Activated CD4-positive, alpha-beta T cell treated with anti-CD3 and anti-CD28 coated beads for 24 hours (primary cell): ENCODE measurements around the gene BIRC6.
A peak's percentile ranks its signal among the peaks of the same experiment; 100 is the strongest.
"Not testable (repeated sequence)": the region's sequence is repeated elsewhere in the genome, so short reads cannot be mapped to it uniquely, and the experiment has no call there.

ENCODE experiments used
- DNase-seq, 2 donors: peaks; one replicate each; pipeline ENCODE4 v3.0.0-alpha.2; 2020; ENCODE audit warnings: low read depth in 2 of 2

Gene BIRC6, protein sequence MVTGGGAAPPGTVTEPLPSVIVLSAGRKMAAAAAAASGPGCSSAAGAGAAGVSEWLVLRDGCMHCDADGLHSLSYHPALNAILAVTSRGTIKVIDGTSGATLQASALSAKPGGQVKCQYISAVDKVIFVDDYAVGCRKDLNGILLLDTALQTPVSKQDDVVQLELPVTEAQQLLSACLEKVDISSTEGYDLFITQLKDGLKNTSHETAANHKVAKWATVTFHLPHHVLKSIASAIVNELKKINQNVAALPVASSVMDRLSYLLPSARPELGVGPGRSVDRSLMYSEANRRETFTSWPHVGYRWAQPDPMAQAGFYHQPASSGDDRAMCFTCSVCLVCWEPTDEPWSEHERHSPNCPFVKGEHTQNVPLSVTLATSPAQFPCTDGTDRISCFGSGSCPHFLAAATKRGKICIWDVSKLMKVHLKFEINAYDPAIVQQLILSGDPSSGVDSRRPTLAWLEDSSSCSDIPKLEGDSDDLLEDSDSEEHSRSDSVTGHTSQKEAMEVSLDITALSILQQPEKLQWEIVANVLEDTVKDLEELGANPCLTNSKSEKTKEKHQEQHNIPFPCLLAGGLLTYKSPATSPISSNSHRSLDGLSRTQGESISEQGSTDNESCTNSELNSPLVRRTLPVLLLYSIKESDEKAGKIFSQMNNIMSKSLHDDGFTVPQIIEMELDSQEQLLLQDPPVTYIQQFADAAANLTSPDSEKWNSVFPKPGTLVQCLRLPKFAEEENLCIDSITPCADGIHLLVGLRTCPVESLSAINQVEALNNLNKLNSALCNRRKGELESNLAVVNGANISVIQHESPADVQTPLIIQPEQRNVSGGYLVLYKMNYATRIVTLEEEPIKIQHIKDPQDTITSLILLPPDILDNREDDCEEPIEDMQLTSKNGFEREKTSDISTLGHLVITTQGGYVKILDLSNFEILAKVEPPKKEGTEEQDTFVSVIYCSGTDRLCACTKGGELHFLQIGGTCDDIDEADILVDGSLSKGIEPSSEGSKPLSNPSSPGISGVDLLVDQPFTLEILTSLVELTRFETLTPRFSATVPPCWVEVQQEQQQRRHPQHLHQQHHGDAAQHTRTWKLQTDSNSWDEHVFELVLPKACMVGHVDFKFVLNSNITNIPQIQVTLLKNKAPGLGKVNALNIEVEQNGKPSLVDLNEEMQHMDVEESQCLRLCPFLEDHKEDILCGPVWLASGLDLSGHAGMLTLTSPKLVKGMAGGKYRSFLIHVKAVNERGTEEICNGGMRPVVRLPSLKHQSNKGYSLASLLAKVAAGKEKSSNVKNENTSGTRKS (N-terminal part only)

DNA sequence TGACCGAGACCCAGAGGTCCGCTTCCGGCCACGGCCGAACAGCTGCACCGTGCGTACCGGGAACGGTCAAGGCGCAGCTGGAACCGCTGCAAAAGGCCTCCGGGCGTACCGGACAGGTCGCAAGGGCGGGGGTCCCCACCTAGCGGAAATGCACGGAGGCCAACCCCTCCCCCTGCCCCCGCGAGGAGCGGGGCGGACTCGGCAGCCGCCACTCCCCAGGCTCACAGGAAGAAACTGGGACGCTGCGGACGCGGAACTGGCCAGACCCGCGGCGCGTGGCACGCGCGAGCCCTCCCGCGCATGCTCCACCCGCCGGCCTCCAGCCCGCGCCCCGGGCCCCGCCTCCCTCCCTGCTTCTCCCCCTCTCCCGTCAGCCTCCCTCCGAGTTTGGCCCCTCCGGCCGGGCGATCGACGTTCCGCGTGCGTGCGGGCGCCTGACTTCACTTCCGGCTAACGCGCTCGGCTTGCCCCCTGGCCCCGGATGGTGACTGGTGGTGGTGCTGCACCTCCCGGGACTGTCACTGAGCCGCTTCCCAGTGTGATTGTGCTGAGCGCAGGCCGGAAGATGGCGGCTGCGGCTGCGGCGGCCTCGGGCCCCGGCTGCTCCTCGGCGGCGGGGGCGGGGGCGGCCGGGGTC is at the start of gene BIRC6:
BIRC6 (plus strand) TSS at position 343 of the 637 bp plus-strand sequence; CDS start at position 482, 139 bp downstream.
- DNase-seq: peak; percentile 93 to 95

DNA sequence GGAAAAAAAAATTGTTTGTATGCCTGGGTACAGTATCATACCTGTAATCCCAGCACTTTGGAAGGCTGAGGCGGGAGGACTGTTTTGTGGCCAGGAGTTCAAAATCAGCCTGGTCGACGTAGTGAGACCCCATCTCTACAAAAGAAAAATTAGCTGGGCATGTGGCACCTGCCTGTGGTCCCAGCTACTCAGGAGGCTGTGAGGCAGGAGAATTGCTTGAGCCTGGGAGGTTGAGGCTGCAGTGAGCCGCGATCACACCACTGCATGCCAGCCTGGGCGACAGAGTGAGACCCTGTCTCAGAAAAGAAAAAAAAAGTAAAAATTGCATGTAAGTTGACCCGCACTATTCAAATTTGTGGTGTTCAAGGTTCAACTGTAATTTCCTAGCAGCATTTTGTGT is 46.2 kb upstream of the BIRC6 start:
- DNase-seq: no peak

GRCh38 chr2:32314886-32315285 is 41.9 kb upstream of the BIRC6 start:
- DNase-seq: no peak

- not testable (repeated sequence) for DNase-seq
Measured at GRCh38 chr2:32328679-32329078, 28.1 kb upstream of the BIRC6 start.

- DNase-seq: not testable (repeated sequence)
Measured at GRCh38 chr2:32329180-32329980, 27.4 kb upstream of the BIRC6 start.

GRCh38 chr2:32330136-32330535 is 26.7 kb upstream of the BIRC6 start:
- no peak for DNase-seq

DNA sequence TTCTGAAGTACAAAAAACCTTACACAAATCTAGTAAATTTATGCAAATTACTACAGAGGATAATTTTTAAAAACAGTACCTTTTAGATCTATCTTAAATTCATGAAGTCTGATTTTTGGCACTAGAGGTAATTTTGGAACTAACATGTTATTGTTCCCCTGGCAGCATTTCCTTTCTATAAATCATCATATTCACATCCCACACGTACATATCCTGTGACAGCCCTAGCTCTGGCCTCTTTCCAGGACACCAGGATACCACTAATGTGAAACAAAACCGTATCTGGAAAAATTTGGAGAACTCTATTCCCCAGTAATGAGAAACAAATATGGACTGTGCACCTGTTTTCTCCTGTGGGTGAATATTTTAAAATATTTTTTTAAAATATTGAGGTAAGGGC is 14.0 kb upstream of the BIRC6 start:
- DNase-seq: no peak

GRCh38 chr2:32350797-32351196 is 6.0 kb upstream of the BIRC6 start:
- not testable (repeated sequence) for DNase-seq

- peak in 1 of 2 donors; percentile 4 for DNase-seq
Measured at GRCh38 chr2:32355976-32356680, 695 bp upstream of the BIRC6 start.

DNA sequence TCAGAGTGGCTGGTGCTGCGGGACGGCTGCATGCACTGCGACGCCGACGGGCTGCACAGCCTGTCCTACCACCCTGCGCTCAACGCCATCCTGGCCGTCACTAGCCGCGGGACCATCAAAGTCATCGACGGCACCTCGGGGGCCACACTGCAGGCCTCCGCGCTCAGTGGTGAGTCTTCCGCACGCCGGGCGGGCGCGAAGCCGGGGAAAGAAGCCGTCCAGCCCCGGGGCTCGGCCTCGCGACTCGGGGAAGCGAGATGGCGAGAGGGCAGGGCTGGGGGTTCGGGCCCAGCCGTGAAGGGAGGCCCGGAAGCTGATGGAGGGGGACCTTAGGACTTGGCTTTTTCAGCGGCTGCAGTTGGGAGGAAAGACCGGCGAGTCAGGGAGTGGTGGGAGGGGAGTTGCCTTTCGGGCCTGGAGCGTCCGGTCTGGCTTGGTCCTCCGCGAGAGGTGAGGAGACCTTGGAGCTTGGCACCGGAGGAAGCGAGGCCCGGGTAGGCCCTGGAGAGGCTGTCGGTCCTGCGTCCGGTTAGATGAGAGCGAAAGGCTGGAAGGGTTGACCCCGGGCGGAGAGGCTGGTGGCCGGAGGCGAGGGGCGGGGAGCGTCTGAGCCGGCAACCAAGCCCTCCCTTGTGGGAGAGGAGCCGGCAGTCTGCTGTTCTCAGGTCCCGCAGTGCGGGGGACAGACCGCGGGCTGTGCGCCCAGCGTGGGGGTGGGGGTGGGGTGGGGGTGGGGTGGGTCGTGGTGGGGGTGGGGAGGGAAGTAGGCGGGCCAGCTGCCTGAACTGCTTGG is 691 bp downstream of the BIRC6 start:
- DNase-seq: peak; percentile 9 to 17

GRCh38 chr2:32358111-32358482 is 1.3 kb downstream of the BIRC6 start:
- DNase-seq: no peak

DNA sequence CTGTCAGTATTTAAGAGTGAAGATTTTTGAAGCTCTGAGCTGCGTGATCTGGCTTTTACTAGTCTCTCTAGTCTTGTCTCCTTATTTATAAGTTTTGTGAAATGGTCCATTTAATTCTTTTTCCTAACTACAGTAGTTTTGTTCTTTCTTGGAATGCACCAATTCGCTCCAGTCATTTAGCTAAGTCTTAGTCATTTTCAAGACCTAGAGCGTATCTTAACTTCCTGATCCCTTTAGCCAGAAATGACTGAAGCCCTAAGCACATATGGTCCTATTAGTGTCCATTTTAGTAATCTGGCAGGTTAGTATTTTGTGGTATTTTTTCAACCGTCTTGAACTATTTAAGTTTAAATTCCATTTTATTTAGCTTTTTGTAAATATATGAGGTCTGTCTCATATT is 3.6 kb downstream of the BIRC6 start:
- no peak for DNase-seq

- not testable (repeated sequence) for DNase-seq
Measured at GRCh38 chr2:32362997-32363396, 6.2 kb downstream of the BIRC6 start.

DNA sequence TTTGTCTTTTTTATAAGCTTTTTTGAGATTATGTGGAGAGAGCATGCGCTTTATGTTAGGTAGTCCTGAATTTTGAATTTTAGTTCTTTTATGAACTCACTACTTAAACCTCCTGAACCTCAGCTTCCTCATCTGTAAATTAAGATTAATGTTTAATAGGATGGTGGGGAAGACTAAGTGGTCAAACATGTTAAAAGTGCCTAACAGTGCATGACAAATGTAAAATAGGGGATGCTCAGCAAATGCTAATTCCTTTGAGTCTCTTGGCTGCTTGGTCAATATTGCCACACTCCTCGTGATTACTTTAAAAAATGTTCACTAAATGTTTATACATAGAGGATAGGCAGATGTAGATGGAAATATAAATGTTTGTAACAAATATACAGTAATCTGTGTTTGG is 6.8 kb downstream of the BIRC6 start:
- DNase-seq: no peak

DNA sequence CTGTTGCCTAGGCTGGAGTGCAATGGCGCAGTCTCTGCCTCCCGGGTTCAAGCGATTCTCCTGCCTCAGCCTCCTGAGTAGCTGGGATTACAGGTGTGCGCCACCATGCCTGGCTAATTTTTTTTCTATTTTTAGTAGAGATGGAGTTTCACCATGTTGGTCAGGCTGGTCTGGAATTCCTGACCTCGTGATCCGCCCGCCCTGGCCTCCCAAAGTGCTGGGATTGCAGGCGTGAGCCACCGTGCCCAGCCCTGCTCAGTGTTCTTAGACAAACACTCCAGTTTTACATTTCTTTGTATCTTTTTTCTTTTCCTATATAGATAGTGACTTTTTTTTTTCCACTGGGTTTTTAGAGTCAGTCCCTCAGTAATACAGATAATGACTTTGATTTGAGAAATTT is 7.5 kb downstream of the BIRC6 start:
- DNase-seq: not testable (repeated sequence)

GRCh38 chr2:32365679-32366078 is 8.9 kb downstream of the BIRC6 start:
- not testable (repeated sequence) for DNase-seq

GRCh38 chr2:32366595-32366994 is 9.8 kb downstream of the BIRC6 start:
- no peak for DNase-seq

GRCh38 chr2:32369222-32369621 is 12.4 kb downstream of the BIRC6 start:
- DNase-seq: no peak

DNA sequence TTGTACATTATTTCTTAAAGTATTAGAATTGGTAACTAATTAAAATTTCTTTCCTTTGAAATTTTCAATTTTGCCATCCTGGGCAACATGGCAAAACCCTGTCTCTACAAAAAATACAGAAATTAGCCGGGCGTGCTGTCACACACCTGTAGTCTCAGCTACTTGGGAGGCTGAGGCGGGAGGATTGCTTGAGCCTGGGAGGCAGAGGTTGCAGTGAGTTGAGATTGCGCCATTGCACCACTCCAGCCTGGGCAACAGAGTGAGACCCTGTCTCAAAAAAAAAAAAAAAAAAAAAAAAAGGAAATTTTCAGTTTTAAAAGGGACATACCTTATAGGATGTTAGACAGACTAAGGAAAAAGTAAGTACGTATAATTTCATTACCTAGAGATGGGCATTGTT is 14.1 kb downstream of the BIRC6 start:
- DNase-seq: not testable (repeated sequence)
